Measurements from ENCODE around the gene LCN10.

Gene LCN10

DNA sequence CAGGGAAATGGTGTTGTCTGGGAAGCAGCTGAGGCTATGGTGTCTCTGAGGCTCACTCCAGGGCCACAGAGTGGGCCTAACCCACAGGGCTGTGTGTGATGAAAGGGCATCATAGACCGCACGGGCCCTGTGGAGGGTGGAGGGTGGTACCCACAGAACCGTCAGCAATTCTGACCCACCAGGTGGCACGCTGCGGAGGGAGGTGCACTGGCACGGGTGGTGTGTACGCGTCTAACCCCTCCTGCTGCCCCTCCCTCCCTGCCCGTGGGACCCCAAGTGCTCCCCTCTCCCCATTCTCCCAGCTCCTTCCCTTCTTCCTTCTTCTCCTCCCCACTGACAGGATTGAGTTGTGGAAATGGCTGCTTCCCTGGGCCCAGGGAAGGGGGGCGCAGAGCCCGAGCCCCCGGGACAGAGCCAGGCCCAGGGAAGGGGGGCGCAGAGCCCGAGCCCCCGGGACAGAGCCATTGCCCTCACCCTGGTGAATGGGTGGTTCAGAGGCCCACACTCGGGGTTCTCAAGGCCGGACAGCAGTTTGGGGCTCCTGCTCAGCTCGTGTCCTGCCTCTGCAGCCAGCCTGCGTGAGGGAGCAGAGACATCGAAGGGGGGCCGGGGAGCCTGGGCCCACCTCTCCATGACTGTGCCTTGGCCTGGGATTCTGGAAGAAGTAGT lies 6.8 kb downstream of the LCN10 start:
- DNase-seq = no peak

DNA sequence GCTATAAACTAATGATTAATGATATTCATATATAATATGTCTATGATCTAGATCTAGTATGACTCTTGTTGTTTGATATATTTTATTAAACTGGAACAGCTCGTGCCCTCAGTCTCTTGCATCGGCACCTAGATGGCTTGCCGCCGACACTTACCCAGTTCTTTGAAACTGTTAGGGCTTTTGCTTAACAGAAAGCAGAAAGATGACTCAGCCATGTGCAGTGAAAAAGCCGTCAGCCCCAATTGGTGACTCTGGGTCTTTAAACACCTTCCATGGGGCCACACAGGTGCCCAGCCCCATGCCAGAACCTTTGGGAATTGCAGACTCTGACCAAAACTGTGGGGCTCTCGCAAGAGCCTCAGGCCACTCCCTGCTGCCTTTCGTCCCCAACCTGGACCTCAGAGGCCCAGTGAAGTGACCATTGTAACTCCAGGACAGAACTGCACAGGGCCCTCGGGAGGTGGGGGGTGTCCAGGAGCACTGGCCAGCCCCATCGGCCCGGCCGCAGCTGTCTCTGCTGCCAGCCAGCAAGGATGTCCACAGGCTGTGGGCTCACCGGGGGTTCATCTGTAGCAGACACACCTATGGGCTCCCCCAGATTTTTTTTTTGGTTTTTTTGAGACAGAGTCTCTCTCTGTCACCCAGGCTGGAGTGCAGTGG lies 7.8 kb downstream of the LCN10 start:
- DNase-seq = no peak

DNA sequence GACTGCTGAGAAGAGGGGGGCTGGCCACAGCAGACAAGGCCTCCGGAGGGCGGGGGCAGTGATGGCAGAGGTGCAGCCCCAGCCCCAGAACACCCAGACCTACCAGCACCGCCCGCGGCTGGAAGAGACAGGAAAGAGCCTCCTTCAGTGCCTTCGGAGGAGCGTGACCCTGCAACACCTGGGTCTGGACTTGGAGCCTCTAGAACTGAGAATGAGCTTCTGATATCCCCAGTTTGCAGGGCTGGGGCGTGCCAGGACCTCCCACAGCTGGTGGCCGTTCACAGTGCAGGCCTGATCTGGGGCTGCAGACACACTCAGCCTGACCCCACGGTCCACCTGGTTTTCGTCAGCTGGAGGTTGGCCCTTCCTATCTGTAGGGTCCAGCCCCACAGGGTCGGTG lies 9.1 kb downstream of the LCN10 start:
- DNase-seq = no peak

DNA sequence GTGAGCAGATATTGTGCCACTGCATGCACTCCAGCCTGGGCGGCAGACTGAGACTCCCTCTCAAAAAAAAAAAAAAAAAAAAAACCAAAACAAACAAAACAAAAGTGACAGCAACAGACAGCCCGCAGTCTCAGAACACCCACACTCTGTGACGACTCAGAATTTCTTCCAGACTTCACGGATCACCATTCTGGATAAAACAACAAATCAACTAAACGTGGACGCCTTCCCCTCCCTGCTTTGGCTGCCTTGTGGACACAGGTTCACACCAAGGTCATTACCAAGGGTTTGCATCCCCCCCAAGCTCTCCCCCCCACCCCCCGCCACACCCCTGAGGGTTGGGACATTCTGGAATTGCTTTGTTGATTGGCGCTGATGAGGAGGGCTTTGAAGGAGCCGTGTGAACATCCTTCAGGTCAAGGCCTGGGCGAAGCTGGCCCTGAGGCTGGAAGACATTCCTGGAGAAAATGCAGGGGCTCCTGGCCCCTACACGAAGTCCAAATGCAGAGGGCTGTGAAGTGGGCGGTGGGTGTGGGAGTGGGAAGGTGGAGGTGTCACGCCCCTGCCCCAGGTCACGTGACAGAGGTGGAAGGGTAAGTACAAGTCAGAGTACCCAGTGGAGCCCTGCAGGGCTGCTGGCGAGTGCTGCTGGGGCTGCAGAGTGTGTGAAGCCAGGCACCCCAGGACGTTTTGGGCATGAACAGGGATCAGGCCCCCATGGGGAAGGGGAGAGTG lies 10.1 kb downstream of the LCN10 start:
- DNase-seq = no peak

DNA sequence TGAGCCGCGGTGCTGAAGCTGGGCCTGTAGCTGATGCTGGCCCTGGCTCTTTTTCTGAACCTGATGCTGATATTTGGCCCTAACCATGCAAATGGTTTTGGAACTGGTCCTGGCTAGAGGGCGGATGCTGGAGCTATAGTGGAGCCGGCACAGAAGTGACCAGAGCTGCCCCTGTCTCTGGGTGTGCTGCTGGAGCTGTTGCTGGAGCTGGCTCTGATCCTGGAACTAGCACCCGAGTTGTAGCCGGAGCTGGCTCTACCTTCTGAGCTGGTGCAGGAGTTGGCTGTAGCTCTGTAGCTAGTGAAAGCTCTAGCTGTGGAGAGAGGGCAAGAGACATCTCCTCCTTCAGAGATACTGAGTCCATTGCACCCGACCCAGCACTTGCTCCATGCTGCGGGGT lies 12.8 kb downstream of the LCN10 start:
- no peak for DNase-seq

DNA sequence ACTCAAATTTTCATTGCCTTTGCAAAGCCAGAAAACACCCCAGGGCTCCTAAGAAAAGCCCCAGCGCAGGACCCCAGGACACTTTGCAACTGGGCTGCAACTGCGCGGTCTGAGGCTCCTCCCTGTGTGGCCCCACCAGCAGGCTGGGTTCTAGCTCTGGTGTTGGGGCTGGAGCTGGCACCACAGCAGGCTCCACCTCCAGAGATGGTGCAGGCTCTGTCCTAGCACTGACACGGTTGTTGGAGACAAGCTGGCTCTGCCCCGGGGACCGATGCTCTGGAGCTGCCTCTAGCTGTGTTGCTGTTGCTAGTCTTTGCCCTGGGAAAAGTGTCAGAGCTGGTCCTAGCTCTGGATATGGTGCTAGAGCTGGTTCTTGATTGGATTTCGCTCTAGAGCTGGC lies 13.6 kb downstream of the LCN10 start:
- DNase-seq = no peak

DNA sequence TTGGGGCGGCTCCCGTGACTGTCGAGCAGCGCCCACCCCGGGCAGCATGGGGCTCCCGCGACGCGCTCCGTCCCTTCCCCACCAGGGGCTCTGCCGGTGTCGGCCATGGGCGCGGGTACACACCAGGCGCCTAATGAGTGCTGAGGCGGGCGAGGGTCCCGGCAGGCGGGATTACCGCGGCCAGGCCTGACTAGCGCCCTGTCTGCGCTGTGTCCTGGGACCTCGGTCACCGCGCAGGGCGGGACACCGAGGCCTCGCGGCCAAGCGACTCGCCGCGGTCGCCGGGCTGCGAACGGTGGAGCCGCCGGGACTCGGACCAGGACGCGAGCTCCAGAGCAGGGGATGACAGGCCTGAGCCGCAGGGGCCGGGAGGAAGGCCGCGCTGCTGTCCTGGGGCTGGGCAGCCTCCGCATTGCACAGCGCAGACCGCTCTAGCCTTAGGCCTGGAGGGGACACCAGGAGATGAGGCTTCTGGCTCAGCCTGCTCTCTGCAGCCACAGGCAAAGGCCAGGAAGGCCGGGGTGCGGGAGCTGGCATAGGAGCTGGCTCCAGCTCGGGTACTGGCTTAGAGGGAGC lies 14.1 kb downstream of the LCN10 start:
- no peak for DNase-seq

DNA sequence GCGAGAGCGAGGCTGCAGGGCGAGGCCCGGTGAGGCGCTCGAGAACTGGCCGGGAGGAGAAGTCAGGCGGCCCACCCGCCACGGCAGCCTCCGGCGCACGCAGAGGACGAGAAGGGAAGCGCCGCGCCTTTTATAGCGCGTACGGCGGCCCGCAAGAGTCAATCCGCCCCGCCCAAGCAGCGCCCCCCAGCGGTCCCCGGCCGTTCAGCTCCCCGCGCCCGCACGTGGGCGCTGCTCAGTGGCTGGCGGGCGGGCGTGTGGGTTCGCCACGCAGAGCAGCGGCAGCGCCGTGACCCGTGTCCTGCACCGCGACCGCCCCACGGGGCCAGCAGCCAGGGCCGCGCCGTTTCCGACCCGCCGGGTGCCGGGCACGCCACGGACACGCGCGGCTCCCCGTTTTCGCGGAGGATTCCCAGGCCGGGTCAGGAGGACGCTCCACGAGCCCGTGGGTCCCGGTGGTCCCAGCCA lies 14.6 kb downstream of the LCN10 start:
- peak; percentile 86 for DNase-seq

DNA sequence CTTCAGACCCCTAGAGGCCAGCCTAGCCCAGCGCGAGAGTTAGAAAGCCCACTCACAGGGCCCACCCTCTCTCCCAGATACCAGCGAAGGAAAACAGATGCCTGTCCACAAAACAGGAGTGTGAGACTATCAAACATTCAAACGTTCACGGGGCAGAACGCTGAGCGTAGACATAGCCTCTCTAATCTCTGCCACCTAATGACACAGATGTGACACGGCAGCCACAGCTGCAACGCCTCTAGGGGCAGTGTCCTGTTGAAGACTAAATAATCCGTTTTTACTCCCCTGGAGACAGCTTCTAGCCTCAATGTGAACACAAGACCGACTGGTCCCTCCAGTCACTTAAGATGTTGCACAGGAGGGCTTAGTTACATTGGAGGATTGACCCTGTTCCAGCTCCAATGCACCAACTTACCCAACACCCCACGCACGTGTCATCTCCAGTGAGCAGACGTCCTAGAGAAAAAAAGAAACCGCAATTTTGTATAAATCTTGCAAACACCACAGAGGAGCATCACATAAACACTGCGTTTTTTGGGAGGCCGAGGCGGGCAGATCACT lies 16.0 kb downstream of the LCN10 start:
- peak; percentile 38 for DNase-seq

DNA sequence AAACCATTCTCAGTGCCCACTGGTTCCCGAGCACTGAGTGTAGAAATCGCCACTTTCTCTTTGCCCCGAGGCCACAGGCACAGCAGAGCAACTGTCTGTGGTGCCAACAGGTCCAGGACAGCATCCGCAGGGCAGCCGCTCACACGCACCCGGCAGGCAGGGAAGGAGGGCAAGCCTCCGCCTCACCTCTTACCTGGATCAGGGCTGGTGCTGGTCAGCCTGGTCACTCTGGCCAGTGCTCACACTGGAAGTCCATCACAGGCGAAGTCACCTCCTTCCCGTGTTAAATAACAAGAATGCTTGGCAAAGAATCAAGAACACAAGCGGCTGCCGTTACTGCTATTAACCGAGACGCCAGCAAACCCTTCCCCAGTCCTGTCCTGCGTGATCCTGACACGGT lies 16.6 kb downstream of the LCN10 start:
- no peak for DNase-seq

DNA sequence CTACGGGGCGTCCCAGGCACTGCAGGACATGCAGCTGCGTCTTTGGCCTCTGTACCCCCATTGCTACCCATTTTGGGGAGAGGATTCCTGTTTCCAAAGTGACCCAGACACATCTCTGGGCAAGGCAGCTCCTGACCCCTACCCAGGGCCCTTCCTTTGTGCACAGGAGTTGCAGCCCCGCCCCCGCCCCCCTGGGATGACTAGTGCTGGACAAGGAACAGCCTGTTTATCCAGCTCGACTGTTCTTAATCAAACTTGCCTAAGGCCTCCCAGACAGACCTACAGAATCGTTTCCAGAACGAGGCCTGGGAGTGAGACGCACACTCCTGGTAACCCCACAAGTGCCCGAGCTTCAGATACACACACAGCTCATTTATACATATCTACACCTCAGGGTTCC lies 17.1 kb downstream of the LCN10 start:
- no peak for DNase-seq

DNA sequence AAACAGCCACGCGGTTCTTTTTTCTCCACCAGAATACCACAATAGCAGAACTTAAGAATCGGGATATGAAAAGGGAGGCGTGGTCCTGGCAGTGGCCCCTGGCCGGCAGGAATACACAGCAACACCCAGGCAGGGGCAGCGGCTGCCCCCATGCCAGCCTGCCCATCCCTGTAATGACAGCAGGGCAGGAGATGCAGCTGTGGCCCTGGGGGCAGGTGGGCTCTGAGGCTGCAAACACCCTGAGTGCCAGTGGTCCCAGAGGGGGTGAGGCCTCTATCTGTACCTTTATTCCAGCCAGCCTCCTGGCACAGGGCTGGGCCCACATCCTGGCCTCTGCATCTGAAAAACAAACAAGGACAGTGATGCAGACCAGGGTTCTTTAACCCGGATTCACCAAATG lies 18.0 kb downstream of the LCN10 start:
- DNase-seq = no peak

DNA sequence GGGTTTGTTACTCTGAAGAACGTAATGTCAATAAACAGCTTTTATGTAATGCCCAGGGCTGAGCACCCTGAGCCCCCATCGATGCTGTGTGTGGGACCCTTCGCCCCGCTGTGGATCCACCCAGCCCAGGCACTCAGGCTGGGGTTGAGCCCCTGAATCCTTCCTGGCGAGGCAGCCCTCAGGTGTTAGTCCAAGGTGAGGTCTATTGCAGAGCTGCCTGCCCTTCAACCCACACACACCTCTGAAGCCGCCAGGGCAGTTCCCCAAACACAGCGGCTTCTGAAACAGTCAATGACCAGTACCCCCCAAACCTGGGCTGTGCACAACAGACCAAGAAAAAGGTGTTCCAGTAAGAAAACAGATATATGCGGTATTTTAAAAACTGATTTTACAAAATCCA lies 18.8 kb downstream of the LCN10 start:
- DNase-seq = no peak

DNA sequence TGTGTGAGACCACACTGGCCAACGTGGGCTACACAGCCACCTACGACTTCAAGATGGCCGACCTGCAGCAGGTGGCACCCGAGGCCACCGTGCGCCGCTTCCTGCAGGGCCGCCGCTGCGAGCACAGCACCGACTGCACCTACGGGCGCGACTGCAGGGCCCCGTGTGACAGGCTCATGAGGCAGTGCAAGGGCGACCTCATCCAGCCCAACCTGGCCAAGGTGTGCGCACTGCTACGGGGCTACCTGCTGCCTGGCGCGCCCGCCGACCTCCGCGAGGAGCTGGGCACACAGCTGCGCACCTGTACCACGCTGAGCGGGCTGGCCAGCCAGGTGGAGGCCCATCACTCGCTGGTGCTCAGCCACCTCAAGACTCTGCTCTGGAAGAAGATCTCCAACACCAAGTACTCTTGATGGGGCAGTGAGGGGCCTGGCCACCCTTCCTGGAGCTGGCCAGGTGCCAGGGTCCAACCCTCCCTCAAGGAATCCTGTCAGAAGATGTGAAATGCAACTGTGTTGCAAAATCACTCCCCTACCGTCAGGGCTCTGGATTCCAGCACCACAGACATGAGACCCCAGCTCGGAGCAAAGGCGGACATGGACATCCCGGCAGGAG lies 19.3 kb downstream of the LCN10 start:
- DNase-seq = no peak

DNA sequence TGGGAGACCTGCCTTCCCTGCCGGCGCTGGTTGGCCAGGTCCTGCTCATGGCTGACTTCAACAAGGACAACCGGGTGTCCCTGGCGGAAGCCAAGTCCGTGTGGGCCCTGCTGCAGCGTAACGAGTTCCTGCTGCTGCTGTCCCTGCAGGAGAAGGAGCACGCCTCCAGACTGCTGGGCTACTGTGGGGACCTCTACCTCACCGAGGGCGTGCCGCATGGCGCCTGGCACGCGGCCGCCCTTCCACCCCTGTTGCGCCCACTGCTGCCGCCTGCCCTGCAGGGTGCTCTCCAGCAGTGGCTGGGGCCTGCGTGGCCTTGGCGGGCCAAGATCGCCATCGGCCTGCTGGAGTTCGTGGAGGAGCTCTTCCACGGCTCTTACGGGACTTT lies 19.8 kb downstream of the LCN10 start:
- DNase-seq = no peak

DNA sequence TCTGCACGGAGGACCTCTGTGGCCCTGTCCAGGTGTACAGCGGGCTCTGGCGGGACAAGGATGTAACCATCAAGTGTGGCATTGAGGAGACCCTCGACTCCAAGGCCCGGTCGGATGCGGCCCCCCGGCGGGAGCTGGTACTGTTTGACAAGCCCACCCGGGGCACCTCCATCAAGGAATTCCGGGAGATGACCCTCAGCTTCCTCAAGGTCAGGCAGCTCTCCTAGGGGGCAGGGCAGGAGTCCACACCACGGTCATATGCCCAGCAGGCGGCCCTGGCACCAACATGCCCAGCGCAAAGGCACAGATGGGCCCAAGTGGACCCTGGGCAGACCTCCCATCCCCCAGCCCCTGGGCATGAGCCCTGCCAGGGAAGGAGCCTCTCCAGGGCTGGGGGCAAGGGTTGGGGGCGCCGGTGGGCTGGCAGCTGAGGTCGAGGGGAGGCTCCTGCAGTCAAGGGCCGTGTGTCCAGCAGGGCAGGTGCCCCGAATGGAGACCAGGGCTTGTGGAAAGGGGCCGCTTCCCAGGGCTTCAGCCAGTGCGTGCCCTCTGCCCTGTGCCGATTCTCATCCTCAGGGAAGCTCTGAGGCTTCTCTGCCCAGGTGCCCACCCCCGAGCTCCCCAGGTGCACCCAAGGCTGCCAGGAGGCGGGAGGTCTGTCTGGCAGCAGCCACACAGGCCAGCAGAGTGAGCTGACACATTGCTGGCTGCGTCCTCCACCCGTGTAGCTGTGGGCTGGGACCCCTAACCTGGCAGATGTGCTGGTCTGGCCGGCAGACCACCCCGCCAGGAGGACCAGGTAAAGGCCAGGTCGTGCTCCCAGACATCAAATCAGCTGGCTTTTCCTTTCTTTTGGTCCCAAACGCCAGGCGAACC lies 20.4 kb downstream of the LCN10 start:
- DNase-seq = no peak

DNA sequence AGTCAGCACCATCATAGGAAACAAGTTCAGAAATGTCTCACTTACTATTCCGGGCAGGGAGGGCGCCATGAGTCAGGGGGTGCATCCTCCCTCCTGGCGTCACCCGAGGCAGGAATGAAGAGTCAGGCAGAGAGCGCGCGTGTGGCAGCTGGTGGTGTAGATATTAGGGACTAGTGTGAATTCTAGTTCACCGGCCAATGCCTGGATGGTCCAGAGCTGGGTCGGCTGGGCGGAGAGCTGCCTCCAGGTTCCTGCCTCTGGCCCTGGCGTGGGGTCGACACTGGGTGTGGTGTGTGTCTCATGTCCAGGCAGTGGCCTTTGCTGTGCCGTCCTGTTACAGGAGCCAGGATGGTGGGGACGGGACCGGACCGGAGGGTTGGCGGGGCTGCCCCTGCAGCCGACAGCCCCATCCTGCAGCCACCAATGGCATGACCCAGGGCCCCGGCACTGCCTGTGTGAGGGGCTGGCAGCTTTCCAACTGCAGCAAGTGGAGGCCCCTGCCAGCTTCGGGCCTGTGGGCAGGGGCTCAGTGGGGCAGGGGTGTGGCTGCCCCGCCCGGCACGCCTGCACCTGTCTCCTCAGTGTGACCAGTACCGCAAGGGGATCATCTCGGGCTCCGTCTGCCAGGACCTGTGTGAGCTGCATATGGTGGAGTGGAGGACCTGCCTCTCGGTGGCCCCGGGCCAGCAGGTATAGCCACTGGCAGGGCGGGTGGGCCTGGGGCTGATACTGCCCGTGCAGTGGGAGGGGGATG lies 21.2 kb downstream of the LCN10 start:
- DNase-seq = no peak

DNA sequence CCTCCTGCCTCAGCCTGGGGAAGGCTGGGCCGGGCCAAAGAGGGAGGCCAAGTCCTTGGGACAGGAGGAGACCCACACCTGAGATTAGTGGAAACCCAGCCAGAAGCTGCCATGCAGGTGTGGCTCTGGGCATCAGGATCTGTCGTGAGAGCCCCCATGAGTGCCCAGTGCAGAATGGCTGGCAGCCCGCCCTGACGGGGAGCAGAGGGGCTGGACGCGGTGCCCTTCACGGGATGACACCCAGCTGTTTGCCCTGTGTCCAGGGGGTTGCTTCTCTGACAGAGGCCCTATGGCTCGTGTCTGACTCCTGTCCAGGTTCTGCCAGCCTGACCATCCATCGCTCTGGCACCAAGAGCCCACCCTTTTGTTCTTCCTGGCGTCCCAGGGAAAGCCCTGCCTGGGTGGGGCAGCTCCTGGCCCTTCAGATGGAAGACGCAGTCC lies 21.8 kb downstream of the LCN10 start:
- DNase-seq = no peak

DNA sequence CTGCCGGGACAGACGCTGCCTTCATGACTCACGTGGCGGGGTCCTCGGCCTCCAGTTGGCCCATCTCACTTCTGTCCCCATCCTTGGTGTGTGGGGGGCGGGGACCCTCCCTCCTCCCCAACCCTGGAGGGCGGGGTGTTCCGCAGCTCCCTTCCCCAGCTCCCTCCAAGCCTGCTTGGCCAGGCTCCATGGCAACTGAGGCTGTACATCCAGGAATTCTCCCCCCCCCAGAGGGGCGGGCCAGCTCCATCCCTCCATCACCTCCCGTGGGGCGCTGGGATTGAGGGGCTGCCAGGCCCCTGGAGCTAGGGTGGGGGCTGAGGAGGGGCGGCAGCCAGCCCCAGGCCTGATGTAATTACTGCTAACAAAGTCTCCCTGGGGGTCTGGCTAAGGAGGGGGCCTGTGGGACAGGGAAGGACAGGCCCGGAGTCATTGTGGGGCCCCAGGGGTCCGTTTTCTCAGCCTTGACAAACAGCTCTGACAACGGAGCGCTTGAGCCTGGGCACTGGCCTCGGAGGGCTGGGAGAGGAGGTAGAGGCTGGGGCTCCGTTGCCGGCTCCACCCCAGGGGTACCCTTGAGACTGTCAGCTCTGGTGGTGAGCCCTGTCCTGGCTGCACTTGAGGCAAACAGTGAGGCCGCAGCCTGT lies 22.4 kb downstream of the LCN10 start:
- no peak for DNase-seq

DNA sequence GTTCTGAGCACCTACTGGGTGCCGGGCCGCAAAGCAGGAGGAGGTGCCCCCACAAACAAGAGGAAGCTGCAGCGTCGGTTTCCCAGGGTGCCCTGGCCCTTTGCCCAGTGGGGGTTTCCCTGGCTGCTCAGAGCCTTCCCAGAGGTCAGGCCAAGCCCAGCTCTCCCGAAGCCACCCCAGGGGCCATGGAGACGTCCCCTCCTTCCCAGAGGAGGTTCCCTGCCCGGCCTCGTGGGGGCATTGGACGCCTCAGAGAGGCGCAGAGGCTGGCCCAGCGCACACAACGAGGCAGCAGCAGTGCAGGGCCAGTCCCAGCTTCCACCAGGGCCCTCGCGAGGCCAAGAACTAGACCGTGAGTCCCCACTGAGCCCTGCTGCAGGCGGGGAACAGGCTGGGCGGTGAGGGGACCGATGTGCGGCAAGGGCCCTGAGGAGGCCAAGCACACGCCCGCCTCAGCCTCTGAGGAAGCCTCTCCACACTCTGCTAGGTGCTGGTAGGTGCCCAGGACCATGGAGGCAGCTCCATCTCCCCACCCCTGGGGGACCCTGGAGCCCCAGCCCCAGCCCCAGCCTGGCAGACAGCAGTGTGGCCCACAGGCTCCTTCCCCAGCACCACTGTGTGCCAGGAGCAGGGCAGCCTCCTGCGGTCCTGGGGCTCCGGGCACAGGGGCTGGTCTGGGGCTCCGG lies 23.4 kb downstream of the LCN10 start:
- no peak for DNase-seq
